Measurements from ENCODE around the gene VASN. TPM values are rescaled to one million over a fixed set of nuclear protein-coding genes. Genes with fewer than 3 reads are reported as not detected.

VASN gene
- total RNA-seq, 1 donor from 2014 or later, result 37.6 TPM

- H3K27ac Mint-ChIP-seq, result peak overlapping the region; percentile 43
- DNase-seq (ENCODE audit: low spot score in 2 of 2, unreplicated experiment in 2 of 2), result no peak
- peaks cover 2% of the 10 kb centered on the region for H3K36me3 Mint-ChIP-seq
- no peaks in the 10 kb centered on the region for H3K27me3 Mint-ChIP-seq (ENCODE audit: low read depth)
- no peaks in the 10 kb centered on the region for H3K9me3 Mint-ChIP-seq
- no peak overlapping the region for H3K4me3 Mint-ChIP-seq
- H3K4me1 Mint-ChIP-seq, result peaks cover 41% of the 10 kb centered on the region
- no peak for TF ChIP-seq CTCF (IDR thresholded peaks at IDR 0.05; ENCODE audit: unreplicated experiment)
Observed at GRCh38 chr16:4385789-4386450, 14.3 kb downstream of the VASN start.

- no peak for DNase-seq (ENCODE audit: low spot score in 2 of 2, unreplicated experiment in 2 of 2)
- no peaks in the 10 kb centered on the region for H3K27me3 Mint-ChIP-seq (ENCODE audit: low read depth)
- TF ChIP-seq CTCF (IDR thresholded peaks at IDR 0.05; ENCODE audit: unreplicated experiment), result no peak
- H3K4me1 Mint-ChIP-seq, result peaks cover 42% of the 10 kb centered on the region
- H3K9me3 Mint-ChIP-seq, result no peaks in the 10 kb centered on the region
- H3K4me3 Mint-ChIP-seq, result no peak overlapping the region
- H3K36me3 Mint-ChIP-seq, result peaks cover 2% of the 10 kb centered on the region
- H3K27ac Mint-ChIP-seq, result no peak overlapping the region
Observed at GRCh38 chr16:4386451-4386805, 14.8 kb downstream of the VASN start.

GRCh38 chr16:4386951-4387565 is 15.4 kb downstream of the VASN start:
- peak overlapping the region; percentile 51 for H3K27ac Mint-ChIP-seq

GRCh38 chr16:4387781-4388180 is 16.1 kb downstream of the VASN start:
- peaks cover 50% of the 10 kb centered on the region for H3K4me1 Mint-ChIP-seq
- H3K27ac Mint-ChIP-seq, result no peak overlapping the region
- no peak for DNase-seq (ENCODE audit: low spot score in 2 of 2, unreplicated experiment in 2 of 2)

More at GRCh38 chr16:4386951-4387565, 15.4 kb downstream of the VASN start:
- Mint-ChIP-seq H3K4me3 (no peak overlapping the region), H3K9me3 (no peaks in the 10 kb centered on the region), H3K4me1 (peaks cover 45% of the 10 kb centered on the region), H3K36me3 (peaks cover 2% of the 10 kb centered on the region), H3K27me3 (ENCODE audit: low read depth) (no peaks in the 10 kb centered on the region)
- no peak for TF ChIP-seq CTCF (IDR thresholded peaks at IDR 0.05; ENCODE audit: unreplicated experiment)
- no peak for DNase-seq (ENCODE audit: low spot score in 2 of 2, unreplicated experiment in 2 of 2)

GRCh38 chr16:4388271-4389021 is 16.8 kb downstream of the VASN start:
- no peak for DNase-seq (ENCODE audit: low spot score in 2 of 2, unreplicated experiment in 2 of 2)
- H3K27me3 Mint-ChIP-seq (ENCODE audit: low read depth), result no peaks in the 10 kb centered on the region
- no peaks in the 10 kb centered on the region for H3K36me3 Mint-ChIP-seq
- H3K27ac Mint-ChIP-seq, result peak overlapping the region; percentile 72
- H3K4me3 Mint-ChIP-seq, result no peak overlapping the region
- TF ChIP-seq CTCF (IDR thresholded peaks at IDR 0.05; ENCODE audit: unreplicated experiment), result no peak
- no peaks in the 10 kb centered on the region for H3K9me3 Mint-ChIP-seq
- peaks cover 56% of the 10 kb centered on the region for H3K4me1 Mint-ChIP-seq

More at GRCh38 chr16:4387781-4388180, 16.1 kb downstream of the VASN start:
- Mint-ChIP-seq H3K4me3 (no peak overlapping the region), H3K36me3 (peaks cover 2% of the 10 kb centered on the region), H3K9me3 (no peaks in the 10 kb centered on the region), H3K27me3 (ENCODE audit: low read depth) (no peaks in the 10 kb centered on the region)
- no peak for TF ChIP-seq CTCF (IDR thresholded peaks at IDR 0.05; ENCODE audit: unreplicated experiment)
